CD4-positive, alpha-beta T cell (primary cell): ENCODE measurements around the gene CYSRT1. TPM values are rescaled to one million over a fixed set of nuclear protein-coding genes. Genes with fewer than 3 reads are reported as not detected.

Source experiments
- ATAC-seq: fragments of 200-7000 bp; cut with Tn5 transposase; one replicate; pipeline ENCODE4 v1.10.0; 2022; ENCODE audit warnings: mild to moderate bottlenecking; ENCODE audit not compliant: poor library complexity
- CTCF ChIA-PET: fragments of 350-600 bp; sonication (Branson Sonifier 250); formaldehyde crosslinking; loops from one replicate; lab custom pipeline; 2021; ENCODE audit warnings: antibody characterized with exemption, inconsistent platforms; lab: Charles Lee
- POLR2A ChIA-PET: fragments of 350-600 bp; sonication (Branson Sonifier 250); formaldehyde crosslinking; loops from one replicate; lab custom pipeline; 2021; ENCODE audit warnings: antibody characterized with exemption, inconsistent platforms; lab: Charles Lee
- DNase-seq, 14 experiments: peaks; one replicate each; pipeline ENCODE4 v3.0.0-alpha.2; 2013 to 2020; ENCODE audit warnings: mixed read lengths in 2 of 14
- H3K27ac ChIP-seq, 2 donors: one replicate each; pipeline versions ENCODE4 v1.5.1 to v1.7.0; 2013; ENCODE audit warnings: low read length in 2 of 2, low read depth in 1 of 2, mild to moderate bottlenecking in 1 of 2
- H3K27me3 ChIP-seq, 2 experiments: 1 replicate in 1 of 2; 2 replicates in 1 of 2; pipeline versions ENCODE4 v1.6.1 to v1.7.0; 2013; ENCODE audit warnings: low read length in 2 of 2, control low read depth in 1 of 2, mild to moderate bottlenecking in 1 of 2, moderate library complexity in 1 of 2; ENCODE audit not compliant: insufficient read depth in 2 of 2, control insufficient read depth in 1 of 2
- H3K36me3 ChIP-seq: one replicate; pipeline ENCODE4 v1.6.1; 2013; ENCODE audit warnings: low read length, control low read depth; ENCODE audit not compliant: insufficient read depth
- H3K4me1 ChIP-seq: one replicate; pipeline ENCODE4 v1.6.1; 2013; ENCODE audit warnings: low read length, control low read depth; ENCODE audit not compliant: insufficient read depth
- H3K4me3 ChIP-seq: one replicate; pipeline ENCODE4 v1.5.1; 2013; ENCODE audit warnings: mild to moderate bottlenecking, low read length, moderate library complexity
- H3K9me3 ChIP-seq, 2 experiments: 1 replicate in 1 of 2; 2 replicates in 1 of 2; pipeline versions ENCODE4 v1.6.1 to v1.7.0; 2013; ENCODE audit warnings: low read length in 2 of 2, mild to moderate bottlenecking in 2 of 2, control low read depth in 1 of 2, moderate library complexity in 1 of 2; ENCODE audit not compliant: control insufficient read depth in 1 of 2, insufficient read depth in 1 of 2
- H3K27ac Mint-ChIP-seq: one replicate; pipeline ENCODE4 v1.8.0; 2020; ENCODE audit warnings: mixed read lengths
- H3K27me3 Mint-ChIP-seq: one replicate; pipeline ENCODE4 v1.8.0; 2021; ENCODE audit warnings: mixed read lengths
- H3K36me3 Mint-ChIP-seq: one replicate; pipeline ENCODE4 v1.8.0; 2021; ENCODE audit warnings: low read depth, mixed read lengths
- H3K4me1 Mint-ChIP-seq: one replicate; pipeline ENCODE4 v1.8.0; 2021; ENCODE audit warnings: low read depth, mixed read lengths
- H3K4me3 Mint-ChIP-seq: one replicate; pipeline ENCODE4 v1.8.0; 2020; ENCODE audit warnings: mild to moderate bottlenecking, mixed read lengths
- H3K9me3 Mint-ChIP-seq: one replicate; pipeline ENCODE4 v1.8.0; 2020; ENCODE audit warnings: mixed read lengths
- intact Hi-C, 2 experiments: fragments of 100-400 bp; cut with DNase I in 1 of 2; cut with micrococcal nuclease in 1 of 2; formaldehyde crosslinking; loops; one replicate each; pipeline versions ENCODE4 v1.15.1 to v1.9.0; 2023 to 2025; cut with DNase I, micrococcal nuclease
- total RNA-seq, 174 experiments: library from RNA in 2 of 174; stranded (reverse) in 2 of 174; gene quantifications; one replicate each; pipeline ENCODE4 v1.2.3 and lab custom pipeline; 2021 to 2026
- TF ChIP-seq, protein P1 (sequence below): fragments of 200-600 bp; IDR thresholded peaks from one replicate; pipeline ENCODE4 v1.8.0; 2022; ENCODE audit warnings: antibody characterized with exemption, mild to moderate bottlenecking

The CYSRT1 gene
- total RNA-seq, 2 experiments from 2014 or later: 0.33 to 0.42 TPM

DNA sequence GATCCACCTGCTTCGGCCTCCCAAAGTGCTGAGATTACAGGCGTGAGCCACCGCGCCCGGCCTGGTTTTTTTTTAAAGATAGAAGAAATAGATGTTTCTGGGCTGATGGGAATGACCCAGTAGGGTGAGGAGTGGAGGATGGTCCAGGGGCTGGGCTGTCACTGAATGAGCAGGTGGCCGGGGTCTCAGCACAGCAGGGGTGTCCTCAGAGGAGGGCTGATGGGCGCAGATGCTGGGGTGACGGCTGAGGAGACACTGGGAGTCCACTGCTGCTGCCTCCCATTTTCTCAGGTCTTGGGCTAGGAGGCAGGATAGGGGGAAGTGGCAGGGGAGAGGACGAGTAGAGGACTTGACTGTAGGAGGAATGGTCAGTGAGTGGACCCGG is 50.2 kb downstream of the CYSRT1 start:
- H3K9me3 ChIP-seq: no peaks in the 10 kb centered on the region
- peaks cover 15% of the 10 kb centered on the region for H3K36me3 ChIP-seq
- TF ChIP-seq, protein P1, sequence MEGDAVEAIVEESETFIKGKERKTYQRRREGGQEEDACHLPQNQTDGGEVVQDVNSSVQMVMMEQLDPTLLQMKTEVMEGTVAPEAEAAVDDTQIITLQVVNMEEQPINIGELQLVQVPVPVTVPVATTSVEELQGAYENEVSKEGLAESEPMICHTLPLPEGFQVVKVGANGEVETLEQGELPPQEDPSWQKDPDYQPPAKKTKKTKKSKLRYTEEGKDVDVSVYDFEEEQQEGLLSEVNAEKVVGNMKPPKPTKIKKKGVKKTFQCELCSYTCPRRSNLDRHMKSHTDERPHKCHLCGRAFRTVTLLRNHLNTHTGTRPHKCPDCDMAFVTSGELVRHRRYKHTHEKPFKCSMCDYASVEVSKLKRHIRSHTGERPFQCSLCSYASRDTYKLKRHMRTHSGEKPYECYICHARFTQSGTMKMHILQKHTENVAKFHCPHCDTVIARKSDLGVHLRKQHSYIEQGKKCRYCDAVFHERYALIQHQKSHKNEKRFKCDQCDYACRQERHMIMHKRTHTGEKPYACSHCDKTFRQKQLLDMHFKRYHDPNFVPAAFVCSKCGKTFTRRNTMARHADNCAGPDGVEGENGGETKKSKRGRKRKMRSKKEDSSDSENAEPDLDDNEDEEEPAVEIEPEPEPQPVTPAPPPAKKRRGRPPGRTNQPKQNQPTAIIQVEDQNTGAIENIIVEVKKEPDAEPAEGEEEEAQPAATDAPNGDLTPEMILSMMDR: no peak
- no peak overlapping the region for H3K27ac Mint-ChIP-seq
- no peak overlapping the region for H3K27ac ChIP-seq
- peaks cover 6% of the 10 kb centered on the region for H3K36me3 Mint-ChIP-seq
- ChIA-PET POLR2A (no interaction called here), CTCF (no interaction called here)
- peaks cover 23% of the 10 kb centered on the region for H3K4me1 Mint-ChIP-seq
- no peak overlapping the region for H3K4me3 ChIP-seq
- H3K4me3 Mint-ChIP-seq: no peak overlapping the region
- ATAC-seq: no peak
- intact Hi-C loops: no loop called here
- peaks cover 7 to 9% of the 10 kb centered on the region in 2 experiments for H3K27me3 ChIP-seq
- H3K27me3 Mint-ChIP-seq: peaks cover 7% of the 10 kb centered on the region
- H3K4me1 ChIP-seq: peaks cover 41% of the 10 kb centered on the region
- H3K9me3 Mint-ChIP-seq: no peaks in the 10 kb centered on the region
- peak in 1 of 14 experiments; percentile 31 for DNase-seq

Other genes with a start within 250 kb of the CYSRT1 start
- 10 to 100 TPM; 40.6 to 41.0 TPM for gene PTGDS, start 247.7 kb upstream of the CYSRT1 start, total RNA-seq
- gene LCNL1, start 242.2 kb upstream of the CYSRT1 start, total RNA-seq: 1 to 10 TPM in 1 of 2 experiments, under 1 TPM in 1; 0.93 to 1.0 TPM
- 10 to 100 TPM; 67.0 to 67.8 TPM for gene PAXX, start 232.8 kb upstream of the CYSRT1 start, total RNA-seq
- gene CLIC3, start 228.6 kb upstream of the CYSRT1 start, total RNA-seq: 1 to 10 TPM; 2.1 to 2.8 TPM
- 10 to 100 TPM; 80.1 to 86.8 TPM for gene ABCA2, start 196.9 kb upstream of the CYSRT1 start, total RNA-seq
- gene FUT7, start 193.1 kb upstream of the CYSRT1 start, total RNA-seq: 1 to 10 TPM; 1.7 to 1.8 TPM
- gene NPDC1, start 179.0 kb upstream of the CYSRT1 start, total RNA-seq: 10 to 100 TPM; 15.3 to 16.0 TPM
- gene ENTPD2, start 171.1 kb upstream of the CYSRT1 start, total RNA-seq: not detected
- under 1 TPM; 0.17 to 0.19 TPM for gene SAPCD2, start 154.6 kb upstream of the CYSRT1 start, total RNA-seq
- gene UAP1L1, start 147.7 kb upstream of the CYSRT1 start, total RNA-seq: 1 to 10 TPM; 6.5 to 6.8 TPM
- 10 to 100 TPM; 60.9 to 66.9 TPM for gene MAN1B1, start 138.2 kb upstream of the CYSRT1 start, total RNA-seq
- 100 to 1,000 TPM; 344 to 349 TPM for gene DPP7, start 110.4 kb upstream of the CYSRT1 start, total RNA-seq
- not detected for gene GRIN1, start 86.0 kb upstream of the CYSRT1 start, total RNA-seq
- not detected for gene LRRC26, start 55.1 kb upstream of the CYSRT1 start, total RNA-seq
- not detected for gene TMEM210, start 53.1 kb upstream of the CYSRT1 start, total RNA-seq
- 100 to 1,000 TPM; 144 to 149 TPM for gene ANAPC2, start 36.6 kb upstream of the CYSRT1 start, total RNA-seq
- 10 to 100 TPM; 30.1 to 30.5 TPM for gene SSNA1, start 36.5 kb upstream of the CYSRT1 start, total RNA-seq
- 1 to 10 TPM; 6.1 to 8.6 TPM for gene TPRN, start 24.4 kb upstream of the CYSRT1 start, total RNA-seq
- gene TMEM203, start 19.5 kb upstream of the CYSRT1 start, total RNA-seq: 10 to 100 TPM; 18.2 to 18.7 TPM
- 10 to 100 TPM; 22.8 to 25.3 TPM for gene NDOR1, start 19.5 kb upstream of the CYSRT1 start, total RNA-seq
- gene RNF208, start 2.9 kb upstream of the CYSRT1 start, total RNA-seq: under 1 TPM; 0.66 to 0.67 TPM
- under 1 TPM in 1 of 2 experiments, not detected in 1; 0.14 TPM for gene RNF224, start 2.3 kb downstream of the CYSRT1 start, total RNA-seq
- not detected for gene SLC34A3, start 5.7 kb downstream of the CYSRT1 start, total RNA-seq
- gene TUBB4B, start 16.1 kb downstream of the CYSRT1 start, total RNA-seq: 10 to 100 TPM; 93.8 to 98.2 TPM
- gene STPG3, start 26.1 kb downstream of the CYSRT1 start, total RNA-seq: not detected
- gene NELFB, start 30.2 kb downstream of the CYSRT1 start, total RNA-seq: 10 to 100 TPM; 20.7 to 21.2 TPM
- gene TOR4A, start 52.6 kb downstream of the CYSRT1 start, total RNA-seq: under 1 TPM; 0.67 to 0.80 TPM
- gene NRARP, start 77.1 kb downstream of the CYSRT1 start, total RNA-seq: 1 to 10 TPM in 1 of 2 experiments, under 1 TPM in 1; 0.96 to 1.4 TPM
- 10 to 100 TPM; 14.9 to 16.9 TPM for gene EXD3, start 198.0 kb downstream of the CYSRT1 start, total RNA-seq
- gene NOXA1, start 198.2 kb downstream of the CYSRT1 start, total RNA-seq: 1 to 10 TPM; 6.7 to 7.7 TPM
- gene ENTPD8, start 216.2 kb downstream of the CYSRT1 start, total RNA-seq: not detected
- 100 to 1,000 TPM; 104 to 109 TPM for gene NSMF, start 234.2 kb downstream of the CYSRT1 start, total RNA-seq